ENCODE data around the gene PDE6A. TPM values are rescaled to one million over a fixed set of nuclear protein-coding genes. Genes with fewer than 3 reads are reported as not detected.
A peak's percentile ranks its signal among the peaks of the same experiment; 100 is the strongest.

Gene PDE6A
- total RNA-seq, 1 experiment from 2014 or later: not detected

DNA sequence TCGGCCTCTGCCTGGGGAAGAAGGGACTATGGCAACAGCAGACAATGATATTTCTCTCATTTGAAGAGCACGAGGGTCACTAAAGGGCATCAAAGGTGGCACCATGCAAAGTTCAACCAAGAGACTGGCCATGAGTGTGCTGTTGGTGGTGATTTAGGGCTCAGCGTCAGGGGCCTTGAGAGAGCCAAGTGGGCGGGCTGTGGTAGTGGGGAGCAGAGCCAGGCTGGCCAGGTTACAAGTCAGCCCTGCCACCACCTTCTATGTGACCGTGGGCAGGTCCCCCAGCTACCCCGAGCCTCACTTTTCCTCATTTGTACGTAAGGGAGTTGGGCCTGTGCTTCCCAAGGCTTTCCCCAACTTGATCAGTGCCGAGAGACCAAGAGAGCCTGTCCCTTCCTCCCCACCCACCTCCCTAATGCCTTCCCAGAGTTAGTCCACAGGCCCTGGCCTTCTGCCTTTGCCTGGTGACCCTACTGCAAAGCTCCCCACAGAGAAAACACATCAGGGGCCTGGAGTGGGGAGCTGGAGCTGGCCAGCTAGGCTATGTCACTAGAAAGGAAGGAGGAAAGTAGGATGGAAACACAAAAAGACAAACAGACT lies 104.3 kb downstream of the PDE6A start (continued):
- TF ChIP-seq, protein P1, sequence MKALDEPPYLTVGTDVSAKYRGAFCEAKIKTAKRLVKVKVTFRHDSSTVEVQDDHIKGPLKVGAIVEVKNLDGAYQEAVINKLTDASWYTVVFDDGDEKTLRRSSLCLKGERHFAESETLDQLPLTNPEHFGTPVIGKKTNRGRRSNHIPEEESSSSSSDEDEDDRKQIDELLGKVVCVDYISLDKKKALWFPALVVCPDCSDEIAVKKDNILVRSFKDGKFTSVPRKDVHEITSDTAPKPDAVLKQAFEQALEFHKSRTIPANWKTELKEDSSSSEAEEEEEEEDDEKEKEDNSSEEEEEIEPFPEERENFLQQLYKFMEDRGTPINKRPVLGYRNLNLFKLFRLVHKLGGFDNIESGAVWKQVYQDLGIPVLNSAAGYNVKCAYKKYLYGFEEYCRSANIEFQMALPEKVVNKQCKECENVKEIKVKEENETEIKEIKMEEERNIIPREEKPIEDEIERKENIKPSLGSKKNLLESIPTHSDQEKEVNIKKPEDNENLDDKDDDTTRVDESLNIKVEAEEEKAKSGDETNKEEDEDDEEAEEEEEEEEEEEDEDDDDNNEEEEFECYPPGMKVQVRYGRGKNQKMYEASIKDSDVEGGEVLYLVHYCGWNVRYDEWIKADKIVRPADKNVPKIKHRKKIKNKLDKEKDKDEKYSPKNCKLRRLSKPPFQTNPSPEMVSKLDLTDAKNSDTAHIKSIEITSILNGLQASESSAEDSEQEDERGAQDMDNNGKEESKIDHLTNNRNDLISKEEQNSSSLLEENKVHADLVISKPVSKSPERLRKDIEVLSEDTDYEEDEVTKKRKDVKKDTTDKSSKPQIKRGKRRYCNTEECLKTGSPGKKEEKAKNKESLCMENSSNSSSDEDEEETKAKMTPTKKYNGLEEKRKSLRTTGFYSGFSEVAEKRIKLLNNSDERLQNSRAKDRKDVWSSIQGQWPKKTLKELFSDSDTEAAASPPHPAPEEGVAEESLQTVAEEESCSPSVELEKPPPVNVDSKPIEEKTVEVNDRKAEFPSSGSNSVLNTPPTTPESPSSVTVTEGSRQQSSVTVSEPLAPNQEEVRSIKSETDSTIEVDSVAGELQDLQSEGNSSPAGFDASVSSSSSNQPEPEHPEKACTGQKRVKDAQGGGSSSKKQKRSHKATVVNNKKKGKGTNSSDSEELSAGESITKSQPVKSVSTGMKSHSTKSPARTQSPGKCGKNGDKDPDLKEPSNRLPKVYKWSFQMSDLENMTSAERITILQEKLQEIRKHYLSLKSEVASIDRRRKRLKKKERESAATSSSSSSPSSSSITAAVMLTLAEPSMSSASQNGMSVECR (CRISPR knock-in tag; IDR thresholded peaks at IDR 0.05; ENCODE audit: borderline replicate concordance): no peak
- TF ChIP-seq, protein P2, sequence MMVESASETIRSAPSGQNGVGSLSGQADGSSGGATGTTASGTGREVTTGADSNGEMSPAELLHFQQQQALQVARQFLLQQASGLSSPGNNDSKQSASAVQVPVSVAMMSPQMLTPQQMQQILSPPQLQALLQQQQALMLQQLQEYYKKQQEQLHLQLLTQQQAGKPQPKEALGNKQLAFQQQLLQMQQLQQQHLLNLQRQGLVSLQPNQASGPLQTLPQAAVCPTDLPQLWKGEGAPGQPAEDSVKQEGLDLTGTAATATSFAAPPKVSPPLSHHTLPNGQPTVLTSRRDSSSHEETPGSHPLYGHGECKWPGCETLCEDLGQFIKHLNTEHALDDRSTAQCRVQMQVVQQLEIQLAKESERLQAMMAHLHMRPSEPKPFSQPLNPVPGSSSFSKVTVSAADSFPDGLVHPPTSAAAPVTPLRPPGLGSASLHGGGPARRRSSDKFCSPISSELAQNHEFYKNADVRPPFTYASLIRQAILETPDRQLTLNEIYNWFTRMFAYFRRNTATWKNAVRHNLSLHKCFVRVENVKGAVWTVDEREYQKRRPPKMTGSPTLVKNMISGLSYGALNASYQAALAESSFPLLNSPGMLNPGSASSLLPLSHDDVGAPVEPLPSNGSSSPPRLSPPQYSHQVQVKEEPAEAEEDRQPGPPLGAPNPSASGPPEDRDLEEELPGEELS (CRISPR knock-in tag; IDR thresholded peaks at IDR 0.05): no peak
- no peak for TF ChIP-seq CREB1 (CRISPR knock-in tag; IDR thresholded peaks at IDR 0.05)

DNA sequence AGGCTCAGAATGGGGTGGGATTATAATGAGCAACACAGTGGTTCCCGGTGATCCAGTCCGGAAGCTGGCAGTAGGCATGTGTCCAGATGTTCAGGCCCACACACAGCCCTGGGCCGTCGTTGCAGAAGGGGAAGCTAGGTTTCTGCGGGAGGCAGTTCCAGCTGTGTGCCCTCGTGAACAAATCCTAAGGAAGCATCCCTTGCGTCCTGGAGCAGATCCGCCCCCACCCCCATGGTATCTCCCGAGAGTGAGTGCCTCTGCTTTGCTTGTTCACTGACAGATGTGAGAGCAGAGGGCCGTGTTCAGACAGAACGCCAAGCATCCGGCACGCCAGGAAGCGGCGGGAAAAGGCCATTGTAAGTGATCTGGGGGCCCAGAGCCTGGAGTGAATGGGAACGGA lies 104.8 kb downstream of the PDE6A start:
- H3K27ac Mint-ChIP-seq: peak overlapping the region; percentile 16; the same call in 1 of the 2 replicates
- no peaks in the 10 kb centered on the region for H3K9me3 Mint-ChIP-seq
- H3K36me3 Mint-ChIP-seq: peaks cover 6% of the 10 kb centered on the region; the same call in 1 of the 2 replicates
- peaks cover 3% of the 10 kb centered on the region; the same call in 1 of the 2 replicates for H3K4me1 Mint-ChIP-seq
- H3K4me3 Mint-ChIP-seq: no peak overlapping the region
- ChIA-PET CTCF (interaction anchor here (0.8 to 17.9 kb wide), 4 partner anchors 8 to 183 kb away, joined by 3 to 298 read pairs (median 19); no protein-coding TSS in a partner anchor), POLR2A (no interaction called here)
- TF ChIP-seq, protein P3, sequence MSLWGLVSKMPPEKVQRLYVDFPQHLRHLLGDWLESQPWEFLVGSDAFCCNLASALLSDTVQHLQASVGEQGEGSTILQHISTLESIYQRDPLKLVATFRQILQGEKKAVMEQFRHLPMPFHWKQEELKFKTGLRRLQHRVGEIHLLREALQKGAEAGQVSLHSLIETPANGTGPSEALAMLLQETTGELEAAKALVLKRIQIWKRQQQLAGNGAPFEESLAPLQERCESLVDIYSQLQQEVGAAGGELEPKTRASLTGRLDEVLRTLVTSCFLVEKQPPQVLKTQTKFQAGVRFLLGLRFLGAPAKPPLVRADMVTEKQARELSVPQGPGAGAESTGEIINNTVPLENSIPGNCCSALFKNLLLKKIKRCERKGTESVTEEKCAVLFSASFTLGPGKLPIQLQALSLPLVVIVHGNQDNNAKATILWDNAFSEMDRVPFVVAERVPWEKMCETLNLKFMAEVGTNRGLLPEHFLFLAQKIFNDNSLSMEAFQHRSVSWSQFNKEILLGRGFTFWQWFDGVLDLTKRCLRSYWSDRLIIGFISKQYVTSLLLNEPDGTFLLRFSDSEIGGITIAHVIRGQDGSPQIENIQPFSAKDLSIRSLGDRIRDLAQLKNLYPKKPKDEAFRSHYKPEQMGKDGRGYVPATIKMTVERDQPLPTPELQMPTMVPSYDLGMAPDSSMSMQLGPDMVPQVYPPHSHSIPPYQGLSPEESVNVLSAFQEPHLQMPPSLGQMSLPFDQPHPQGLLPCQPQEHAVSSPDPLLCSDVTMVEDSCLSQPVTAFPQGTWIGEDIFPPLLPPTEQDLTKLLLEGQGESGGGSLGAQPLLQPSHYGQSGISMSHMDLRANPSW (CRISPR knock-in tag; conservative IDR thresholded peaks at IDR 0.05; ENCODE audit: low read depth): no peak
- no peak for TF ChIP-seq ZNF121 (CRISPR knock-in tag; IDR thresholded peaks at IDR 0.05)
- TF ChIP-seq NR3C1 (CRISPR knock-in tag; conservative IDR thresholded peaks at IDR 0.05; ENCODE audit: low read depth): no peak
- TF ChIP-seq TEAD1 (CRISPR knock-in tag; IDR thresholded peaks at IDR 0.05): no peak
- no peak for TF ChIP-seq TEAD4 (CRISPR knock-in tag; IDR thresholded peaks at IDR 0.05)
- TF ChIP-seq CBFB (CRISPR knock-in tag; IDR thresholded peaks at IDR 0.05; ENCODE audit: low read depth): no peak
- H3K27me3 Mint-ChIP-seq (ENCODE audit: low read depth): no peaks in the 10 kb centered on the region
- DNase-seq (ENCODE audit: low spot score): no peak
- no peak for ATAC-seq

DNA sequence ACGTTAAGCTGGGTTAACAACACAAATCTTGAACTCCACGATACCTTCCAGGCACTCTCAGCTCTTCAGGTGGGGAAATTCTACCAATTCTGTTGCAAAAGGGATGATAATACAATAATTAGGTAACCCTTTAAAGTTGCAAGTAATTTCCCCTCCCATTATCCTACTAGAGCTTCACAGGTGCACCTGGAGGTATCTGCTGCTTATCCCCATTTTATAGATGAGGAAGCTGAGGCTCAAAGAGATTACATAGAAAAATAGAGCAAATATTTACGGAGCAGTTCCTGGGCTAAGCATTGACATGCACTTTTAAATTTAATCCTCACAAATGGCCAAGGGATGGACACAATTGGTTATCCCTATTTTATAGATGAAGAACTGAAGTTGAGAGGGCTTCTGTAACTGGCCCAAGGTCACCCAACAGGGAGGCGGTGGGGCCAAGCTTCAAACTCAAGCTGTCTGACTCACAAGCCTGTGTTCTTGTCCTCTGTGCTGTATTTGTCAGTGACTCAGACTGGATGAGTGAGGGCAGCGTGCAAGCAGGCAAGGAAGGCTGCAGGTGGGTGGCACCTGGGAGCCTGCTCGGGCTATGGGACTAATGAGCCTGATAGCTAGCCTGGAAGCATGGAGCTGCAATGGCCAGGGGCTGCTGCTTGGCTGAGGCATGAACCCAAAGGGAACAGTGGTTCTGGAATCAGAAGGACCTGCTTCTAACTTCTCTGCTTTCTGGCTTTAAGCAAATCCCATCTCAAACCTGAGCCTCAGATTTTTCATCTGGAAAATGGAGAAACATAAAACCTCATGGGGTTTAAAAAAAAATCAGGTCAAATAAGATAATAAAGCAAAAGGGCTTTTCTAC lies 105.5 kb downstream of the PDE6A start:
- no peak overlapping the region for H3K4me3 Mint-ChIP-seq
- ATAC-seq (no peak), DNase-seq (ENCODE audit: low spot score) (no peak)
- peaks cover 3% of the 10 kb centered on the region; the same call in 1 of the 2 replicates for H3K4me1 Mint-ChIP-seq
- no peaks in the 10 kb centered on the region for H3K9me3 Mint-ChIP-seq
- peaks cover 6% of the 10 kb centered on the region; the same call in 1 of the 2 replicates for H3K36me3 Mint-ChIP-seq
- H3K27me3 Mint-ChIP-seq (ENCODE audit: low read depth): no peaks in the 10 kb centered on the region
- H3K27ac Mint-ChIP-seq: no peak overlapping the region
- CTCF ChIA-PET: interaction anchor here (0.6 to 17.9 kb wide), 13 partner anchors 10 to 329 kb away, joined by 3 to 298 read pairs (median 9); partner anchors contain the start of gene SLC26A2
- POLR2A ChIA-PET: no interaction called here
- TF ChIP-seq, protein P4, sequence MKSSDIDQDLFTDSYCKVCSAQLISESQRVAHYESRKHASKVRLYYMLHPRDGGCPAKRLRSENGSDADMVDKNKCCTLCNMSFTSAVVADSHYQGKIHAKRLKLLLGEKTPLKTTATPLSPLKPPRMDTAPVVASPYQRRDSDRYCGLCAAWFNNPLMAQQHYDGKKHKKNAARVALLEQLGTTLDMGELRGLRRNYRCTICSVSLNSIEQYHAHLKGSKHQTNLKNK (CRISPR knock-in tag; IDR thresholded peaks at IDR 0.05): no peak
- no peak for TF ChIP-seq ATF1 (CRISPR knock-in tag; IDR thresholded peaks at IDR 0.05)
- TF ChIP-seq NR2C2 (CRISPR knock-in tag; IDR thresholded peaks at IDR 0.05): no peak
- TF ChIP-seq CREM (CRISPR knock-in tag; IDR thresholded peaks at IDR 0.05): no peak
- TF ChIP-seq, protein P2 (CRISPR knock-in tag; IDR thresholded peaks at IDR 0.05): no peak
- no peak for TF ChIP-seq ELF4 (CRISPR knock-in tag; IDR thresholded peaks at IDR 0.05; ENCODE audit: low read depth)
- no peak for TF ChIP-seq ZNF396 (CRISPR knock-in tag; IDR thresholded peaks at IDR 0.05; ENCODE audit: borderline replicate concordance)
- no peak for TF ChIP-seq ZNF317 (CRISPR knock-in tag; IDR thresholded peaks at IDR 0.05; ENCODE audit: borderline replicate concordance, low read depth)
- TF ChIP-seq ESRRA (CRISPR knock-in tag; IDR thresholded peaks at IDR 0.05; ENCODE audit: borderline replicate concordance): no peak

Data from WTC11 (cell line).